ENCODE measurements around the gene SLC4A9.
"Not testable (repeated sequence)": the region's sequence is repeated elsewhere in the genome, so short reads cannot be mapped to it uniquely, and the experiment has no call there.

The SLC4A9 gene

GRCh38 chr5:140340605-140341121 lies 19.3 kb upstream of the SLC4A9 start:
- DNase-seq = no peak

- no peak for DNase-seq
Measured at GRCh38 chr5:140341591-140341990, 18.4 kb upstream of the SLC4A9 start.

- DNase-seq = no peak
Measured at GRCh38 chr5:140342287-140342686, 17.7 kb upstream of the SLC4A9 start.

- DNase-seq = no peak
Measured at GRCh38 chr5:140342896-140343295, 17.1 kb upstream of the SLC4A9 start.

GRCh38 chr5:140343849-140344248 lies 16.1 kb upstream of the SLC4A9 start:
- DNase-seq = not testable (repeated sequence)

- DNase-seq = no peak
Measured at GRCh38 chr5:140344683-140345423, 15.1 kb upstream of the SLC4A9 start.

GRCh38 chr5:140345919-140346347 lies 14.1 kb upstream of the SLC4A9 start:
- no peak for DNase-seq

- DNase-seq = no peak
Measured at GRCh38 chr5:140346348-140347221, 13.4 kb upstream of the SLC4A9 start, which contains the start of gene HBEGF. HBEGF (minus strand) TSS chr5:140346603; CDS start chr5:140346328, 275 bp downstream.

GRCh38 chr5:140347360-140347759 lies 12.6 kb upstream of the SLC4A9 start:
- no peak for DNase-seq

GRCh38 chr5:140348104-140348503 lies 11.9 kb upstream of the SLC4A9 start:
- DNase-seq = no peak

- no peak for DNase-seq
Measured at GRCh38 chr5:140349244-140349643, 10.8 kb upstream of the SLC4A9 start.

GRCh38 chr5:140351609-140352334 lies 8.2 kb upstream of the SLC4A9 start:
- DNase-seq = no peak

GRCh38 chr5:140355546-140355945 lies 4.4 kb upstream of the SLC4A9 start:
- DNase-seq = no peak

- no peak for DNase-seq
Measured at GRCh38 chr5:140356853-140357725, 2.9 kb upstream of the SLC4A9 start.

GRCh38 chr5:140357726-140358093 lies 2.3 kb upstream of the SLC4A9 start:
- DNase-seq = peak; percentile 19

- no peak for DNase-seq
Measured at GRCh38 chr5:140358738-140359310, 1.2 kb upstream of the SLC4A9 start.

GRCh38 chr5:140360681-140361479 lies 886 bp downstream of the SLC4A9 start:
- no peak for DNase-seq

- DNase-seq = no peak
Measured at GRCh38 chr5:140361901-140362300, 1.9 kb downstream of the SLC4A9 start.

GRCh38 chr5:140362311-140362710 lies 2.3 kb downstream of the SLC4A9 start:
- DNase-seq = no peak

- no peak for DNase-seq
Measured at GRCh38 chr5:140362875-140363630, 3.1 kb downstream of the SLC4A9 start.
